ENCODE results near the gene B3GAT1.

B3GAT1 gene

DNA sequence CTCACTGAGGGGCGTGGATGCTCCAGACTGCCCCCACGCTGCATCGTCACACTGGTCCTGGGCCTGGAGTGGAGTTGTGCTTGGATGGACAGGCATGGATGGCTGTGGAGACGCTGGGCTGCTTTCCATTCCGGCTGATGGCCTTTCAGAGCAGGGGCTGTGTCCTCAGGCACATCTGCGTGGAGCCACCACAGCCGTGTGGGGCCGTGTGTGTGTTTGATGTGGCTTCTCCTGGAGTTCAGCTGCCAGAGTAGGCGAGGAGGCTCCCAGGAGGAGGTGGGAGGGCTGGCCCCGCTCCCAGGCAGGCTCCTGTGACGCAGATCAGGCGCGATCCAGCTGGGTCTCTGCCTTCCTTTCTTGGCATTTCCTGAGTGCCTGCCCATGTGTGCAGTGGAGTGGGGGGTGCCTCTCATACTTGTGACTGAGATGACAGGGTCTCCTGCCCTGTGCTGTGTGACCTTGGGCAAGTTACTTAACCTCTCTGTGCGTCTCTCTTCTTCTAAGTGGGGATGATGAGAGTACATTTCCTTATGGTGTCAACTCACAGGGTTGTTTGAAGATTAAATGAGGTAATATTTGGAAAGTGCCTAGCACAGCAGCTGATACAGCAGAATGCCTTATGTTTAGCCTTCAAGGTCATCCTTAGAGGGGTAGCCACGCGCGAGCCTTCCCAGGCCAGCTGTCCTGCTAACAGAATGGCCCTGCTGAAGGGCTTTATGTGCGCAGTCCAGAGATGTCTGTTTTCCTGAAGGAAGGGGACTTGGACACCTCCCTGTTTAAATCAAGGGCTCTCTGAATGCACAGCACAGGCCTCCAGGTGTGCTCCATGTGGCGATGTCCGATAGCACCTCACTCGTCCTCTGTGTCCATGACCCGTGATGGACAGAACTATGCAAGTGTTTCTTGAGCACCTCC, 46.8 kb downstream of the B3GAT1 start:
- TF ChIP-seq, protein P1, sequence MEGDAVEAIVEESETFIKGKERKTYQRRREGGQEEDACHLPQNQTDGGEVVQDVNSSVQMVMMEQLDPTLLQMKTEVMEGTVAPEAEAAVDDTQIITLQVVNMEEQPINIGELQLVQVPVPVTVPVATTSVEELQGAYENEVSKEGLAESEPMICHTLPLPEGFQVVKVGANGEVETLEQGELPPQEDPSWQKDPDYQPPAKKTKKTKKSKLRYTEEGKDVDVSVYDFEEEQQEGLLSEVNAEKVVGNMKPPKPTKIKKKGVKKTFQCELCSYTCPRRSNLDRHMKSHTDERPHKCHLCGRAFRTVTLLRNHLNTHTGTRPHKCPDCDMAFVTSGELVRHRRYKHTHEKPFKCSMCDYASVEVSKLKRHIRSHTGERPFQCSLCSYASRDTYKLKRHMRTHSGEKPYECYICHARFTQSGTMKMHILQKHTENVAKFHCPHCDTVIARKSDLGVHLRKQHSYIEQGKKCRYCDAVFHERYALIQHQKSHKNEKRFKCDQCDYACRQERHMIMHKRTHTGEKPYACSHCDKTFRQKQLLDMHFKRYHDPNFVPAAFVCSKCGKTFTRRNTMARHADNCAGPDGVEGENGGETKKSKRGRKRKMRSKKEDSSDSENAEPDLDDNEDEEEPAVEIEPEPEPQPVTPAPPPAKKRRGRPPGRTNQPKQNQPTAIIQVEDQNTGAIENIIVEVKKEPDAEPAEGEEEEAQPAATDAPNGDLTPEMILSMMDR (IDR thresholded peaks at IDR 0.05; ENCODE audit: borderline replicate concordance, control extremely low read depth, extremely low read depth, insufficient read depth, missing control alignments): no peak
- no peak for DNase-seq (ENCODE audit: low spot score)
- in situ Hi-C loops (cut with MboI; ENCODE audit: low sequenced_read_pairs, unreplicated experiment): no loop called here

DNA sequence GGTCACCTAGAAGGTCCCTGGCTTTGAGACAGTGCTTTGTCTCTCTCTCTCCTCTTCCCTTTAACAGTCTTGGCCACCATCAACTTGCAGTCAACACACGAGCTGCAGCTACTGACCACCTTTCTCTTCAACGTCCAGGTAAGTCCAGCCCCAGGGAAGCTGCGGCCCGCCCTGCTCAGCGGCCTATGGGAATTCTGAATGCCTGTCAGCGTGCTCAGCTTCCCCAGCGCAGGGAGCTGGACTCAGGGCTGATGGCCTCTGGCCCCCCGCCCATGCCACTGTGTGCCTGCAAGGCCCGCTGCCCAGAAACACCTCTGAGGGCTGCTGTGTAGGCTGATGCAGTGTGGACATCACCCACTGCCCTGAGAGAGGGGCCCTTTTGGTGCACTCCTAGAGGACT, 47.8 kb downstream of the B3GAT1 start:
- TF ChIP-seq, protein P1 (IDR thresholded peaks at IDR 0.05; ENCODE audit: borderline replicate concordance, control extremely low read depth, extremely low read depth, insufficient read depth, missing control alignments): no peak
- DNase-seq (ENCODE audit: low spot score): no peak
- in situ Hi-C loops (cut with MboI; ENCODE audit: low sequenced_read_pairs, unreplicated experiment): no loop called here

DNA sequence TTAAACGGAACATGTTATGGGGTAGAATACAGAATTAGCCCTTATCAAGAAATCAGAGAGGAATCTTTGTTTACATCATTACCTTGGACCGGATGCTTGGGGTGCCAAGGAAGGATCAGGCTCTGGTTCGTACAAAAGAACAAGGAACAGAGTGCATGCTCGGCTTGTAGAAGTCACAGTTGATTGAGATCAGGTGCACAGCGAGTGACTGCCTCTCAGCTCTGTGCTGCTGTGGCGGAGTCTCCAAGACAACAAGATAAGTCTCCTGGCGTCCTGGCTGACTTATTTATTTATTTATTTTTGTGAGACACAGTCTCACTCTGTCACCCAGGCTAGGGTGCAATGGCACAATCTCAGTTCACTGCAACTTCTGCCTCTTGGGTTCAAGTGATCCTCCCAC, 48.5 kb downstream of the B3GAT1 start:
- no peak for DNase-seq (ENCODE audit: low spot score)
- in situ Hi-C loops (cut with MboI; ENCODE audit: low sequenced_read_pairs, unreplicated experiment): no loop called here
- TF ChIP-seq, protein P1 (IDR thresholded peaks at IDR 0.05; ENCODE audit: borderline replicate concordance, control extremely low read depth, extremely low read depth, insufficient read depth, missing control alignments): no peak

DNA sequence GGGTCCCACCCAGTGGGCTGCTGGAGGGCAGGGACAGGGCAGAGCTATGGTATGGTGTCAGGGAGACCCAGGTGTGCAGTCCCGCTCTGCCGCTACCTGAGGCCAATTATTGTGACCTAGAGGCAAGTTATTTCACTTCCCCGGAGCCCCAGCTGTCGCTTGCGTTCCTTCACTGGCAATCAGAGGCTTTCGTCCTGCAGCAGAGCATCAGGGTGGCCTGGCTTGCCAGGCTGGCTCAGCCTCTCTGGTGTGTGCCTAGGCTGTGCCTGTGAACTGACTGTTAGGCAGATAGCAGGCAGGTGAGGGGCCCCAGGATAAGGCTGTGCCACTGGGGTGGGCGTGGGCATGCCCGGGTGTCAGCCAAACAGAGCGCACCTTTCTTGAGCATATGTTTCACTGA, 48.9 kb downstream of the B3GAT1 start:
- in situ Hi-C loops (cut with MboI; ENCODE audit: low sequenced_read_pairs, unreplicated experiment): no loop called here
- TF ChIP-seq, protein P1 (IDR thresholded peaks at IDR 0.05; ENCODE audit: borderline replicate concordance, control extremely low read depth, extremely low read depth, insufficient read depth, missing control alignments): no peak
- DNase-seq (ENCODE audit: low spot score): no peak

DNA sequence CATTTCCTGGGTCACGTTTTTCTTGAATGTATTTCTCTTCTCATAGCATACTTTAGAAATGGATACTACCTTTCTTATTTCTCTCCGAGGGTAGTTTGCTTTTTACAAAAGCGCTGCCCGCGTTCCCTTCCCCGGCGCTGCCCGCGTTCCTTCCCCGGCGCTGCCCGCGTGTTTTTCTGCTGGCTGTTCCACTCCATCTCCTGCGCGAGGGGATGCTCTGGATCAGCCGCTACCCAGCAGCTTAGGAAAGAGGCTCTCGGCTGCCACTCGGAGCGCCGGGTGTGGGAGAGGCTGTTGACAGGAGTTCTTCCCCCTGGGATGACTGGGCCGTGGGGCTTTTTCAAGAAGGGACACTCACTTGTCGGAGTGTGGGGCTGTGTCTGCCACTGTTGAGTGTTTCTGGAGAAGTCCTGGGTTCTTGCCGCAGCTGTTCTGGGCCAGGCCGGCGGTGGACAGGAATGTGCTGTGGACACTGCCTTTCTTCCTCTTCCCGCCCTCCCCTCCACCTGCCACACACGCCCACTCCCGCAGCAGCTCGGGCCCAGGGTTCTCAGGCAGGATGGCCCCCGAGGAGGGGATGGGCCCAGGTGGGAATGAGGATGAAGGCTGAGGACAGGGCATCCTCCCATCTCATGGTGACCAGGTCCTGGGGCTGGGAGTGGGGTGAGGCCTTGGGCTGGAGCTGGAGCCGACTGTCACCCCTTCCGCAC, 49.7 kb downstream of the B3GAT1 start:
- no peak for DNase-seq (ENCODE audit: low spot score)
- in situ Hi-C loops (cut with MboI; ENCODE audit: low sequenced_read_pairs, unreplicated experiment): no loop called here
- TF ChIP-seq, protein P1 (IDR thresholded peaks at IDR 0.05; ENCODE audit: borderline replicate concordance, control extremely low read depth, extremely low read depth, insufficient read depth, missing control alignments): no peak

DNA sequence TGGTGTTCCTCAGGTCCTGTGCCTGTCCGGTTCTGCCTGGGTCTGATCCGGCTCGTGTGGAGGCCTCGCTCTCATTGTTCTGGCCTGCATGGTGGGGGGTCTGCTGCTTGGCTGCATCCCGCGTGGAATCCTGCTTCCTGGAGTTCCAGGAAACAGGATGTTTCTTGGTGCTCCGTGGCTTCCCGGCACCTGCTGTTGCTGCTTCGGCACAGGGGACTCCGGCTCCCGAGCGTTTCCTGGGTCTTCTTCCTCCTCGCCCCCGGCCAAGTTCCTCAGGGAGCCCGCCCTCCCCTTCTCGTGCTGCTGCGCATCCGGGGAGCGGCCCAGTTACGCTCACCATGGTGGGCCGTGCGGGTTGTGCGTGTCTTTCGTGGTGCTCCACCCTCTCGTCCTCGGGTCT, 50.4 kb downstream of the B3GAT1 start:
- DNase-seq (ENCODE audit: low spot score): no peak
- in situ Hi-C loops (cut with MboI; ENCODE audit: low sequenced_read_pairs, unreplicated experiment): no loop called here
- TF ChIP-seq, protein P1 (IDR thresholded peaks at IDR 0.05; ENCODE audit: borderline replicate concordance, control extremely low read depth, extremely low read depth, insufficient read depth, missing control alignments): no peak

Data from GM13976 (cell line).